ENCODE data around the gene SLIT3.

Gene SLIT3

GRCh38 chr5:168921147-168921866 lies 379.6 kb downstream of the SLIT3 start:
- Histone ChIP-seq H3K9ac (ENCODE audit: low read length) (no peak overlapping the region), H3K27me3 (ENCODE audit: control insufficient read depth, insufficient read depth, low read length) (peaks cover 14% of the 10 kb centered on the region), H3K9me3 (ENCODE audit: control insufficient read depth, low read depth, low read length) (no peaks in the 10 kb centered on the region), H3K36me3 (ENCODE audit: control insufficient read depth, low read depth, low read length) (no peaks in the 10 kb centered on the region), H3K27ac (ENCODE audit: low read length) (no peak overlapping the region), H3K4me3 (ENCODE audit: low read length) (no peak overlapping the region), H3K4me1 (ENCODE audit: control insufficient read depth, low read depth, low read length) (peaks cover 15% of the 10 kb centered on the region)

GRCh38 chr5:168920019-168920810 lies 380.7 kb downstream of the SLIT3 start:
- H3K27me3 ChIP-seq (ENCODE audit: control insufficient read depth, insufficient read depth, low read length), result peaks cover 14% of the 10 kb centered on the region
- no peaks in the 10 kb centered on the region for H3K9me3 ChIP-seq (ENCODE audit: control insufficient read depth, low read depth, low read length)
- peaks cover 15% of the 10 kb centered on the region for H3K4me1 ChIP-seq (ENCODE audit: control insufficient read depth, low read depth, low read length)
- no peak overlapping the region for H3K27ac ChIP-seq (ENCODE audit: low read length)
- no peak overlapping the region for H3K4me3 ChIP-seq (ENCODE audit: low read length)
- no peaks in the 10 kb centered on the region for H3K36me3 ChIP-seq (ENCODE audit: control insufficient read depth, low read depth, low read length)
- no peak overlapping the region for H3K9ac ChIP-seq (ENCODE audit: low read length)

- H3K36me3 ChIP-seq (ENCODE audit: control insufficient read depth, low read depth, low read length), result no peaks in the 10 kb centered on the region
- no peak overlapping the region for H3K9ac ChIP-seq (ENCODE audit: low read length)
- H3K4me1 ChIP-seq (ENCODE audit: control insufficient read depth, low read depth, low read length), result peaks cover 15% of the 10 kb centered on the region
- H3K27me3 ChIP-seq (ENCODE audit: control insufficient read depth, insufficient read depth, low read length), result peaks cover 14% of the 10 kb centered on the region
- no peak overlapping the region for H3K4me3 ChIP-seq (ENCODE audit: low read length)
- no peak overlapping the region for H3K27ac ChIP-seq (ENCODE audit: low read length)
- H3K9me3 ChIP-seq (ENCODE audit: control insufficient read depth, low read depth, low read length), result no peaks in the 10 kb centered on the region
These were observed 382.9 kb downstream of the SLIT3 start for GRCh38 chr5:168917947-168918600.

GRCh38 chr5:168916852-168917251 lies 384.1 kb downstream of the SLIT3 start:
- H3K9ac ChIP-seq (ENCODE audit: low read length), result no peak overlapping the region
- no peaks in the 10 kb centered on the region for H3K36me3 ChIP-seq (ENCODE audit: control insufficient read depth, low read depth, low read length)
- H3K4me3 ChIP-seq (ENCODE audit: low read length), result no peak overlapping the region
- no peaks in the 10 kb centered on the region for H3K9me3 ChIP-seq (ENCODE audit: control insufficient read depth, low read depth, low read length)
- H3K27ac ChIP-seq (ENCODE audit: low read length), result no peak overlapping the region
- peaks cover 14% of the 10 kb centered on the region for H3K27me3 ChIP-seq (ENCODE audit: control insufficient read depth, insufficient read depth, low read length)
- peaks cover 15% of the 10 kb centered on the region for H3K4me1 ChIP-seq (ENCODE audit: control insufficient read depth, low read depth, low read length)

GRCh38 chr5:168916266-168916665 lies 384.7 kb downstream of the SLIT3 start:
- H3K4me3 ChIP-seq (ENCODE audit: low read length), result no peak overlapping the region
- peaks cover 15% of the 10 kb centered on the region for H3K4me1 ChIP-seq (ENCODE audit: control insufficient read depth, low read depth, low read length)
- H3K9ac ChIP-seq (ENCODE audit: low read length), result no peak overlapping the region
- no peaks in the 10 kb centered on the region for H3K9me3 ChIP-seq (ENCODE audit: control insufficient read depth, low read depth, low read length)
- H3K36me3 ChIP-seq (ENCODE audit: control insufficient read depth, low read depth, low read length), result no peaks in the 10 kb centered on the region
- H3K27me3 ChIP-seq (ENCODE audit: control insufficient read depth, insufficient read depth, low read length), result peaks cover 14% of the 10 kb centered on the region
- no peak overlapping the region for H3K27ac ChIP-seq (ENCODE audit: low read length)

GRCh38 chr5:168914491-168914890 lies 386.4 kb downstream of the SLIT3 start:
- H3K4me1 ChIP-seq (ENCODE audit: control insufficient read depth, low read depth, low read length), result peaks cover 3% of the 10 kb centered on the region
- H3K9me3 ChIP-seq (ENCODE audit: control insufficient read depth, low read depth, low read length), result no peaks in the 10 kb centered on the region
- no peak overlapping the region for H3K4me3 ChIP-seq (ENCODE audit: low read length)
- no peak overlapping the region for H3K9ac ChIP-seq (ENCODE audit: low read length)
- no peak overlapping the region for H3K27ac ChIP-seq (ENCODE audit: low read length)
- no peaks in the 10 kb centered on the region for H3K36me3 ChIP-seq (ENCODE audit: control insufficient read depth, low read depth, low read length)
- no peaks in the 10 kb centered on the region for H3K27me3 ChIP-seq (ENCODE audit: control insufficient read depth, insufficient read depth, low read length)

- Histone ChIP-seq H3K9me3 (ENCODE audit: control insufficient read depth, low read depth, low read length) (no peaks in the 10 kb centered on the region), H3K9ac (ENCODE audit: low read length) (no peak overlapping the region), H3K4me3 (ENCODE audit: low read length) (no peak overlapping the region), H3K4me1 (ENCODE audit: control insufficient read depth, low read depth, low read length) (no peaks in the 10 kb centered on the region), H3K27ac (ENCODE audit: low read length) (no peak overlapping the region), H3K36me3 (ENCODE audit: control insufficient read depth, low read depth, low read length) (no peaks in the 10 kb centered on the region), H3K27me3 (ENCODE audit: control insufficient read depth, insufficient read depth, low read length) (no peaks in the 10 kb centered on the region)
These were observed 390.1 kb downstream of the SLIT3 start for GRCh38 chr5:168910874-168911273.

- Histone ChIP-seq H3K36me3 (ENCODE audit: control insufficient read depth, low read depth, low read length) (no peaks in the 10 kb centered on the region), H3K4me3 (ENCODE audit: low read length) (no peak overlapping the region), H3K9me3 (ENCODE audit: control insufficient read depth, low read depth, low read length) (no peaks in the 10 kb centered on the region), H3K27ac (ENCODE audit: low read length) (no peak overlapping the region), H3K27me3 (ENCODE audit: control insufficient read depth, insufficient read depth, low read length) (no peaks in the 10 kb centered on the region), H3K9ac (ENCODE audit: low read length) (no peak overlapping the region), H3K4me1 (ENCODE audit: control insufficient read depth, low read depth, low read length) (no peaks in the 10 kb centered on the region)
These were observed 392.7 kb downstream of the SLIT3 start for GRCh38 chr5:168908207-168908606.

- no peaks in the 10 kb centered on the region for H3K4me1 ChIP-seq (ENCODE audit: control insufficient read depth, low read depth, low read length)
- no peak overlapping the region for H3K9ac ChIP-seq (ENCODE audit: low read length)
- no peaks in the 10 kb centered on the region for H3K36me3 ChIP-seq (ENCODE audit: control insufficient read depth, low read depth, low read length)
- no peak overlapping the region for H3K4me3 ChIP-seq (ENCODE audit: low read length)
- H3K27me3 ChIP-seq (ENCODE audit: control insufficient read depth, insufficient read depth, low read length), result no peaks in the 10 kb centered on the region
- no peak overlapping the region for H3K27ac ChIP-seq (ENCODE audit: low read length)
- no peaks in the 10 kb centered on the region for H3K9me3 ChIP-seq (ENCODE audit: control insufficient read depth, low read depth, low read length)
These were observed 397.9 kb downstream of the SLIT3 start for GRCh38 chr5:168903061-168903460.

- Histone ChIP-seq H3K36me3 (ENCODE audit: control insufficient read depth, low read depth, low read length) (no peaks in the 10 kb centered on the region), H3K4me1 (ENCODE audit: control insufficient read depth, low read depth, low read length) (no peaks in the 10 kb centered on the region), H3K9me3 (ENCODE audit: control insufficient read depth, low read depth, low read length) (no peaks in the 10 kb centered on the region), H3K27me3 (ENCODE audit: control insufficient read depth, insufficient read depth, low read length) (no peaks in the 10 kb centered on the region), H3K9ac (ENCODE audit: low read length) (no peak overlapping the region), H3K4me3 (ENCODE audit: low read length) (no peak overlapping the region), H3K27ac (ENCODE audit: low read length) (no peak overlapping the region)
These were observed 401.3 kb downstream of the SLIT3 start for GRCh38 chr5:168899673-168900072.

- Histone ChIP-seq H3K9ac (ENCODE audit: low read length) (no peak overlapping the region), H3K27ac (ENCODE audit: low read length) (no peak overlapping the region), H3K9me3 (ENCODE audit: control insufficient read depth, low read depth, low read length) (no peaks in the 10 kb centered on the region), H3K4me1 (ENCODE audit: control insufficient read depth, low read depth, low read length) (no peaks in the 10 kb centered on the region), H3K27me3 (ENCODE audit: control insufficient read depth, insufficient read depth, low read length) (no peaks in the 10 kb centered on the region), H3K36me3 (ENCODE audit: control insufficient read depth, low read depth, low read length) (no peaks in the 10 kb centered on the region), H3K4me3 (ENCODE audit: low read length) (no peak overlapping the region)
These were observed 401.7 kb downstream of the SLIT3 start for GRCh38 chr5:168899264-168899663.
